GM19467 (cell line): ENCODE results near the gene GDNF.
"Not testable (repeated sequence)": the region's sequence is repeated elsewhere in the genome, so short reads cannot be mapped to it uniquely, and the experiment has no call there.

Experiments
- ATAC-seq: cut with Tn5 transposase; IDR thresholded peaks from one replicate; pipeline ENCODE4 v1.9.1; 2021; ENCODE audit warnings: mild to moderate bottlenecking, moderate library complexity; ENCODE audit not compliant: unreplicated experiment

GDNF gene, protein sequence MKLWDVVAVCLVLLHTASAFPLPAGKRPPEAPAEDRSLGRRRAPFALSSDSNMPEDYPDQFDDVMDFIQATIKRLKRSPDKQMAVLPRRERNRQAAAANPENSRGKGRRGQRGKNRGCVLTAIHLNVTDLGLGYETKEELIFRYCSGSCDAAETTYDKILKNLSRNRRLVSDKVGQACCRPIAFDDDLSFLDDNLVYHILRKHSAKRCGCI

GRCh38 chr5:37839407-37840052 lies at the start of gene GDNF:
GDNF (minus strand) TSS chr5:37840041; CDS start chr5:37834796, 5,245 bp downstream.
- ATAC-seq = no peak

GRCh38 chr5:37888476-37888875 lies 48.6 kb upstream of the GDNF start:
- no peak for ATAC-seq

- no peak for ATAC-seq
Measured at GRCh38 chr5:37886242-37886905, 46.5 kb upstream of the GDNF start.

GRCh38 chr5:37882636-37883035 lies 42.8 kb upstream of the GDNF start:
- no peak for ATAC-seq

- ATAC-seq = no peak
Measured at GRCh38 chr5:37881359-37881758, 41.5 kb upstream of the GDNF start.

DNA sequence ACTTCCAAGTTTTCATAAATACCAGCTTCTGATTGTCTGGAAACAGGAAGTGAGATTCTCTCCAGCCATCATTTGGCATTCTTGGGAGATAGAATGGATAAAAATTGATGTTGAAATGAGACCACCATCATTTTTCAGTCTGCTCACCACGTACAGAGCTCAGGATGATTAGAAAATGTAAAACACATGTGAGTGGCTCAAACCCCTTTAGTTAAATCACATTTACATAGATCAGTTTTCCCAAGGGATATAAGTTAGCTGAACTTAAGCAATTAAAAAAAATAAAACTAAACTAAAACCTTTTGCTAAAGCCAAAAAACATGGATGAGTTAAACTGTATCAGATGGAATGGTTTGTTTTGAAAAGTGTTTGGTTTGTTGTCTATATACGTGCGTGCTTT lies 37.1 kb upstream of the GDNF start:
- ATAC-seq = no peak

DNA sequence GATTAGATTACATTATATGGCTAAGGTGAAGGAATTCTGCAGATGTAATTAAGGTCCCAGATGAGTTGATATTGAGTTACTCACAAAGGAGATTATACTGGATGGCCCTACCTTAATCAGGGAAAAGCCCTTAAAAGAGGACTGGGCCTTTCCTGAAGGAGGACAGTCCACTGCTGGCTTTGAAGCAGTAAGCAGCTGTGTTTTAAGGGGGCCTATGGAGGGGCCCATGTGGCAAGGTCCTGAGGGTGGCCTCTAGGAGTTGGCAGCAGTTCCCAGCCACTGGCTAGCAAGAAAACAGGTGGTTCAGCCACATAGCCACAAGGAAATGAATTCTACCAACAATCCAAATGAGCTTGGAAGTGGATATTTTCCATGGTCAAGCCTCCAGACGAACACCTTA lies 36.4 kb upstream of the GDNF start:
- ATAC-seq = no peak

GRCh38 chr5:37875051-37875787 lies 35.4 kb upstream of the GDNF start:
- no peak for ATAC-seq

DNA sequence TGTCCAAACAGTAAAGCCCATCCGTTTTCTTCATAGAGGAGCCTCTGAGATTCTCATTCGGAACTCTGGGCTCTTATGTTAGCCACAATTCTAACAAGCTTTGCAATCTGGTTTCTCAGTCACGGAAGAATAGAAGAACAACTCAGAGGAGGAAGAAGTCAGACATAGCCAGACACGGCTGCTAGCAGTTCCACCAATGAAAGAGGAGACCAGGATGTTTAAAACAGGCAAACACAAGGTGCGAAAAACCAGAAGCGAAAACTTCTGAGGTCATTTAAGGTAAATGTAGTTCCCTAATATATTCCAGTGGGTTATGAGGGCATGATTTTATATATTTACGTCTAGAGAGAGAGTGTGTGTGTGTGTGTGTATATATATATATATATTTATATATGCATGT lies 34.1 kb upstream of the GDNF start:
- no peak for ATAC-seq

- ATAC-seq = no peak
Measured at GRCh38 chr5:37871023-37871815, 31.4 kb upstream of the GDNF start.

DNA sequence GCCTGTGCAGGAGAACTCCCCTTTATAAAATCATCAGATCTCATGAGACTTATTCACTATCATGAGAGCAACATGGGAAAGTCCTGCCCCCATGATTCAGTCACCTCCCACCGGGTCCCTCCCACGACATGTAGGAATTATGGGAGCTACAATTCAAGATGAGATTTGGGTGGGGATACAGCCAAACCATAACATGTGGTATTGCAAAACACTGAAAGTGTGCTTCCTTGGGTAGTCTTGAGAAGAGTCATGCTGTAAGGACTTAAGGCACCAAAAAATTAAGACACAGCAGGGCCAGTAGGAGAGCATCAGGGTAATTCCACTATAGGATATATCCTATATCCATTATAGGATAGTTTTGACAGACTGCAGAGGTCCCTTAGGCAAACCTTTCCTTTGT lies 29.4 kb upstream of the GDNF start:
- no peak for ATAC-seq

DNA sequence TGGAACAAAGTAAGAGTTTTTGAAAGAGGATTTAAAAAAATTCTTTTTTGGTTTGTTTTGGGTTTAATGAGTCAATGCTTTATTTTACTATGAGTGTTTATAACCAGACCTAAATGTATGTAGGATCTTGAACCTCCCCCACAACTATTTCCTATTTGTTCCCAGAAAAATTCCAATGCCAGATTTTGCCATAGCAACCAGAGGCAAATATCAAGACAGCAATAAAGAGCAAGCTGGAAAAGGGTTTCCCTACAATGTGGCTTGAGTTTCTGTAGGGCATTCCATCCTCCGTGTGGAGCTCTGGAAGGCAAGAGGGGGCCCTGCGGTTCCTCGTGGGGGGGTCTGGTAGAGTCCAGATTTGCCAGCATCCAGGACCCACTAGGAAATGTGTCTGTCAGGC lies 27.8 kb upstream of the GDNF start:
- no peak for ATAC-seq

GRCh38 chr5:37862907-37863306 lies 23.1 kb upstream of the GDNF start:
- not testable (repeated sequence) for ATAC-seq

GRCh38 chr5:37860206-37860605 lies 20.4 kb upstream of the GDNF start:
- ATAC-seq = no peak

GRCh38 chr5:37859805-37860204 lies 20.0 kb upstream of the GDNF start:
- ATAC-seq = peak; percentile 97

DNA sequence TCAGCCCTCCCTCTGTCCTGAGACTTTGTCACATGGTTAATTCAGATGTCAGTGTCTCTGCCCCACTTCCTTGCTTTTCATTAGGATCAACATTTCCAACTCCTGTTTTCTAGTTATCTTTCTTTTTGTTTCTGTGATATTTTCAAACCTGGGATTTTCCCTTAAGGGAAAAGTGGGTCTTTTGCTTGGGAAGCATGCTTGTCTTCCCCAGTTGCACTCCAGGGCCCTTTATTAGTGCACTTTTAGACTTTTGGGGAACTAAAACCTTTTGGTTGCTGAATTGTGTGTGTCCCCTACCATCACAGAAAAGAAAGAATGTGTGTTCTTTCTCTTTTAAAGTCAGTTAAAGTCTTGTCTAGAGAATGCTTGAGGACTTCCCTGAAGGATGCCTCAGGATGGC lies 18.4 kb upstream of the GDNF start:
- no peak for ATAC-seq

- no peak for ATAC-seq
Measured at GRCh38 chr5:37857696-37858095, 17.9 kb upstream of the GDNF start.

GRCh38 chr5:37855438-37855837 lies 15.6 kb upstream of the GDNF start:
- no peak for ATAC-seq

DNA sequence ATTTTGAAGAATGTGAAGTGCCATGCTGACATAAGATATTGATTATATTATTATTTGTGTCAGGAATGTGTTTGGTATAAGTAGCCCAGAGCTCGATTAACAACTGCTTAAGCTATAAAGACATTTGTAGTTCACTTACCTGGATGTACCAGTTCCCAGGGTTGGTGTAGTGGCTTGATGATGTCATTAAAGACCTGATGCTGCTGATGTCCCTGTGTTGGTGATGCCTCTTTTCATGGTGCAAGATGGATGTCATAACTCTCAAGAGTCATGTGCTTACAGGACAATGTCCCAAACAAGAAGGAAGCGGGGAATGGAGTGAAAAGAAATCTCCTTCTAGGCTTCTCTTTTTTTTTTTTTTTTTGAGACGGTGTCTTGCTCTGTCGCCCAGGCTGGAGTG lies 11.5 kb upstream of the GDNF start:
- ATAC-seq = no peak

GRCh38 chr5:37850226-37850865 lies 10.5 kb upstream of the GDNF start:
- ATAC-seq = no peak
